NCI-H345 treated with DMSO at 0.1 percent for 48 hours (cell line): Measurements from ENCODE around the gene DNAH11.
"Not testable (repeated sequence)": the region's sequence is repeated elsewhere in the genome, so short reads cannot be mapped to it uniquely, and the experiment has no call there.

Experiments used
- DNase-seq: peaks from one replicate; lab custom pipeline; 2025; ENCODE audit not compliant: unreplicated experiment; lab: John Stamatoyannopoulos, UW

DNAH11 gene

GRCh38 chr7:21617513-21617912, 74.7 kb downstream of the DNAH11 start:
- no peak for DNase-seq

- no peak for DNase-seq
Measured at GRCh38 chr7:21617916-21618390, 75.1 kb downstream of the DNAH11 start.

GRCh38 chr7:21618706-21619105, 75.9 kb downstream of the DNAH11 start:
- DNase-seq = no peak

GRCh38 chr7:21620054-21620453, 77.2 kb downstream of the DNAH11 start:
- no peak for DNase-seq

- DNase-seq = no peak
Measured at GRCh38 chr7:21624320-21624719, 81.5 kb downstream of the DNAH11 start.

- DNase-seq = no peak
Measured at GRCh38 chr7:21636694-21637093, 93.9 kb downstream of the DNAH11 start.

GRCh38 chr7:21639206-21639868, 96.5 kb downstream of the DNAH11 start:
- DNase-seq = no peak

- no peak for DNase-seq
Measured at GRCh38 chr7:21640105-21640504, 97.3 kb downstream of the DNAH11 start.

GRCh38 chr7:21641546-21641945, 98.7 kb downstream of the DNAH11 start:
- DNase-seq = no peak

- no peak for DNase-seq
Measured at GRCh38 chr7:21642422-21642821, 99.6 kb downstream of the DNAH11 start.

GRCh38 chr7:21651697-21652096, 108.9 kb downstream of the DNAH11 start:
- DNase-seq = no peak

GRCh38 chr7:21653623-21654022, 110.8 kb downstream of the DNAH11 start:
- DNase-seq = no peak

- DNase-seq = no peak
Measured at GRCh38 chr7:21656081-21656480, 113.2 kb downstream of the DNAH11 start.

GRCh38 chr7:21656796-21657195, 114.0 kb downstream of the DNAH11 start:
- no peak for DNase-seq

- no peak for DNase-seq
Measured at GRCh38 chr7:21670496-21670895, 127.7 kb downstream of the DNAH11 start.

- no peak for DNase-seq
Measured at GRCh38 chr7:21671859-21672258, 129.0 kb downstream of the DNAH11 start.

GRCh38 chr7:21675255-21675654, 132.4 kb downstream of the DNAH11 start:
- no peak for DNase-seq

GRCh38 chr7:21690705-21691104, 147.9 kb downstream of the DNAH11 start:
- DNase-seq = no peak

GRCh38 chr7:21691146-21691545, 148.3 kb downstream of the DNAH11 start:
- DNase-seq = not testable (repeated sequence)

GRCh38 chr7:21700587-21700986, 157.7 kb downstream of the DNAH11 start:
- DNase-seq = not testable (repeated sequence)

- no peak for DNase-seq
Measured at GRCh38 chr7:21702303-21702702, 159.5 kb downstream of the DNAH11 start.

GRCh38 chr7:21704359-21704758, 161.5 kb downstream of the DNAH11 start:
- DNase-seq = no peak

- no peak for DNase-seq
Measured at GRCh38 chr7:21706131-21706530, 163.3 kb downstream of the DNAH11 start.
